Activated naive CD4-positive, alpha-beta T cell treated with anti-CD3 and anti-CD28 coated beads, Interleukin-2, amount 10 ng/mL, durations not matched to agents 7 days and 5 days (primary cell): ENCODE results near the gene PDE8B.

Experiments
- CTCF ChIA-PET: fragments of 350-600 bp; sonication (Branson Sonifier 250); formaldehyde crosslinking; loops from one replicate; lab custom pipeline; 2021; ENCODE audit warnings: antibody characterized with exemption; lab: Charles Lee
- DNase-seq: peaks from one replicate; pipeline ENCODE4 v3.0.0-alpha.2; 2020
- H3K27ac Mint-ChIP-seq: one replicate; pipeline ENCODE4 v1.8.0; 2021; ENCODE audit warnings: mild to moderate bottlenecking, moderate library complexity, mixed read lengths
- H3K27me3 Mint-ChIP-seq: one replicate; pipeline ENCODE4 v1.8.0; 2021; ENCODE audit warnings: mild to moderate bottlenecking, mixed read lengths
- H3K36me3 Mint-ChIP-seq: one replicate; pipeline ENCODE4 v1.8.0; 2021; ENCODE audit warnings: mixed read lengths
- H3K4me1 Mint-ChIP-seq: one replicate; pipeline ENCODE4 v1.8.0; 2021; ENCODE audit warnings: mixed read lengths
- H3K4me3 Mint-ChIP-seq: one replicate; pipeline ENCODE4 v1.8.0; 2021; ENCODE audit warnings: mild to moderate bottlenecking, moderate library complexity, mixed read lengths
- H3K9me3 Mint-ChIP-seq: one replicate; pipeline ENCODE4 v1.8.0; 2021; ENCODE audit warnings: mixed read lengths

PDE8B gene, protein sequence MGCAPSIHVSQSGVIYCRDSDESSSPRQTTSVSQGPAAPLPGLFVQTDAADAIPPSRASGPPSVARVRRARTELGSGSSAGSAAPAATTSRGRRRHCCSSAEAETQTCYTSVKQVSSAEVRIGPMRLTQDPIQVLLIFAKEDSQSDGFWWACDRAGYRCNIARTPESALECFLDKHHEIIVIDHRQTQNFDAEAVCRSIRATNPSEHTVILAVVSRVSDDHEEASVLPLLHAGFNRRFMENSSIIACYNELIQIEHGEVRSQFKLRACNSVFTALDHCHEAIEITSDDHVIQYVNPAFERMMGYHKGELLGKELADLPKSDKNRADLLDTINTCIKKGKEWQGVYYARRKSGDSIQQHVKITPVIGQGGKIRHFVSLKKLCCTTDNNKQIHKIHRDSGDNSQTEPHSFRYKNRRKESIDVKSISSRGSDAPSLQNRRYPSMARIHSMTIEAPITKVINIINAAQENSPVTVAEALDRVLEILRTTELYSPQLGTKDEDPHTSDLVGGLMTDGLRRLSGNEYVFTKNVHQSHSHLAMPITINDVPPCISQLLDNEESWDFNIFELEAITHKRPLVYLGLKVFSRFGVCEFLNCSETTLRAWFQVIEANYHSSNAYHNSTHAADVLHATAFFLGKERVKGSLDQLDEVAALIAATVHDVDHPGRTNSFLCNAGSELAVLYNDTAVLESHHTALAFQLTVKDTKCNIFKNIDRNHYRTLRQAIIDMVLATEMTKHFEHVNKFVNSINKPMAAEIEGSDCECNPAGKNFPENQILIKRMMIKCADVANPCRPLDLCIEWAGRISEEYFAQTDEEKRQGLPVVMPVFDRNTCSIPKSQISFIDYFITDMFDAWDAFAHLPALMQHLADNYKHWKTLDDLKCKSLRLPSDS

DNA sequence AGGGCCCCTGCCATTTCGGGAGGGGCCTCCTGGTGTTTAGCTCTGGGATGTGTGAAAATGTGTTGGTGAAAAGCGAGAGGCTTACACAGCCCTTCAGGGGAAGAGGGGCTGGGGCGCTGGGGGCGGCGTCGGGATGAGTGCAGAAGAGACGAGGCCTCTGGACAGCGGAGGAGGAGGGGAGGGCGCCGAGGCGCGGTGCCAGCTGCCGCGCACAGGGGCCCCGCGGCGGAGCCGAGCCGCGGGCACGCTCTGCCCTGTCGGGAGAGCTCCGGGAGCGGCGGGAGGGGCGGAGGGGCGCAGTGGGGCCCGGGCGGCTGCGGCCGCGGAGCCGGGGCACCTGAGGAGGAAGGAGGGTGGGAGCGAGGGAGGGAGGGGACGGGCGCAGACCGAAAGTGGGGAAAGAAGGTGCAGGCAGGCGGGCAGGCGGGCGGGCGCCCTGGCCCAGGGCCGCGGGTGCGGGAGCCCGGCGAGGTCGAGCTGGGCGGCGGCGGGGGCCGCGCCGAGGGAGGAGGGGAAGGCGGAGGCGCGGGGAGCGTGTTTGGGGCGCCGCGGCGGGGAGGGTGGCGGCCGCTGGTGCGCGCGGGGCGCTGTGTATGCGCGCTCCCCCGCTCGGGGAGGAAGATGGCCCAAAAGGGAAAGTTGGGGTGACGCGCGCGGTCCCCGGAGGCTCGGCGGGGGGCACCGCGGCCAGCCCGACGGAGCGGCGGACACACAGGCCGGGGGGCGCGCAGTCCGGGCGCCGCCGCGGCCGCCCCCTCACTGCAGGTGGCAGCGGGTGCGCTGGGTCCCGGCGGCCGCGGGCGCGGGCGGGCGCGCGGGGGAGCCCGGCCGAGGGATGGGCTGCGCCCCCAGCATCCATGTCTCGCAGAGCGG lies at the start of gene PDE8B:
Gene PDE8B (plus strand): TSS at position 590 of the 873 bp plus-strand sequence. CDS start 246 bp downstream, at position 836.
- Mint-ChIP-seq H3K27me3 (peaks cover 73% of the 10 kb centered on the region), H3K9me3 (no peaks in the 10 kb centered on the region), H3K36me3 (no peaks in the 10 kb centered on the region), H3K27ac (peak within 1 kb of the TSS; percentile 31), H3K4me3 (peak within 1 kb of the TSS; percentile 80), H3K4me1 (peaks cover 12% of the 10 kb centered on the region)
- DNase-seq: peak; percentile 52
- CTCF ChIA-PET: no interaction called here

DNA sequence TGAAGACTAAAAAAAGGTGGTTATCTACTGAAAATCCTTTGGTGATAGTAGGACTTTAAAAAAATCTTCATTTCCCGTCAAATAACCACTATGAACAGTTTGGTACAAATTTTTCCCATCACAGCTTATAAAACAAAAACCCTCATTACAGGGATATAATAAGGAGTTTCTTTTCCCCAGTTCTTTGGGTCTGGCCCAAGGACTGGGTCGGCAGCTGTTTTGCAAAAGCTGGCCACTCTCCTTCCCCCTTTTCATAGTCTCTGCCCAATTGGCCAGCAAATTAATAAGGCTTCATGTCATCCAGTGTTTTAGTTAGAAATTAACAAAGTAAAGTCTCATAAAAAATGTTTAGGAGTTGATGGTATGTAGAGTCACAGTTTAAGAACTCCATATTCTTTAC lies 47.0 kb upstream of the PDE8B start:
- no peaks in the 10 kb centered on the region for H3K36me3 Mint-ChIP-seq
- CTCF ChIA-PET: interaction anchor here (1.1 kb wide), 1 partner anchor 11 kb away, joined by 3 read pairs; no protein-coding TSS in a partner anchor
- H3K4me3 Mint-ChIP-seq: no peak overlapping the region
- H3K27ac Mint-ChIP-seq: no peak overlapping the region
- H3K4me1 Mint-ChIP-seq: no peaks in the 10 kb centered on the region
- peaks cover 1% of the 10 kb centered on the region for H3K27me3 Mint-ChIP-seq
- no peak for DNase-seq
- no peaks in the 10 kb centered on the region for H3K9me3 Mint-ChIP-seq

DNA sequence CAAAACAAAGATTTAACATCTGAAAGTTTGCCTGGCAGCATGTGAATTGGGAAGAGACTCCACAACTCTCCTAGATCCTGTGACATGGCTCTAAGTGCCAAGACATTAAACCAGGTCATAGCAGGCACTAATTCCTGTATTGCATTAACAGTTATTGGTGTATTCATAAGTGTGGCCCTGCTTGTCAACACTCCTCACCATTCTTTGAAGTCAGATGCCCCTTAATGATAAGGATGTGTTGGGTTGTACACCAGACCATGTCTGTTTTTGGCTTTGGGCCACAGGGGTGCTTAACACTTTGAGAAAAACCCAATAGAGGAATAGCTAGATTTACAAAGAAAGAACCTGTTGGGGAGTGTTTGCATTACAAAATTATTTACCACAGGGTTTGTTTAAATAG lies 43.4 kb upstream of the PDE8B start:
- no peak overlapping the region for H3K4me3 Mint-ChIP-seq
- CTCF ChIA-PET: no interaction called here

DNA sequence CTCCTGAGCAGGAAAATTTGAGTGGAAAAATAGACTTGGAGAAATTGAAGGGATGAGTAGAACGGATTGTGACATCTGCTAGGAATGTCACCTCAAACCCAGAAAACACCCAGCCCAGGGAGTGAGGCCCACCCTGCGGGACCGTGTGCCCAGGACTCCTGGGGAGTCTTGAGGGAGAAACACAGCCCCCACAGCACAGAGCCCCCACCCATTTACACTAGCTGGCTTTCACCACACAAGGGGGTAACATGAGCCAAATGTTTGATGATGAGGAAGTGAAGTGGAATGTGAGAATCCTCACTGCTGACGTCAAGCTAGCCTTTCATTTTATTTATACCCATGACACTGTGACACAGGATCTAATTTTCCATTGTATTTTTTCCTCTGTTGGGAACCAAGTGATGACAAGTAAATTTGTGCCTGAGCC lies 42.8 kb upstream of the PDE8B start:
- H3K27ac Mint-ChIP-seq: no peak overlapping the region
- H3K9me3 Mint-ChIP-seq: no peaks in the 10 kb centered on the region
- peaks cover 27% of the 10 kb centered on the region for H3K27me3 Mint-ChIP-seq
- no peaks in the 10 kb centered on the region for H3K4me1 Mint-ChIP-seq
- CTCF ChIA-PET: no interaction called here
- no peak overlapping the region for H3K4me3 Mint-ChIP-seq
- no peak for DNase-seq
- no peaks in the 10 kb centered on the region for H3K36me3 Mint-ChIP-seq

More for the DNA sequence above, 43.4 kb upstream of the PDE8B start:
- no peak for DNase-seq
- H3K27ac Mint-ChIP-seq: no peak overlapping the region
- no peaks in the 10 kb centered on the region for H3K9me3 Mint-ChIP-seq
- H3K36me3 Mint-ChIP-seq: no peaks in the 10 kb centered on the region
- peaks cover 27% of the 10 kb centered on the region for H3K27me3 Mint-ChIP-seq
- no peaks in the 10 kb centered on the region for H3K4me1 Mint-ChIP-seq

DNA sequence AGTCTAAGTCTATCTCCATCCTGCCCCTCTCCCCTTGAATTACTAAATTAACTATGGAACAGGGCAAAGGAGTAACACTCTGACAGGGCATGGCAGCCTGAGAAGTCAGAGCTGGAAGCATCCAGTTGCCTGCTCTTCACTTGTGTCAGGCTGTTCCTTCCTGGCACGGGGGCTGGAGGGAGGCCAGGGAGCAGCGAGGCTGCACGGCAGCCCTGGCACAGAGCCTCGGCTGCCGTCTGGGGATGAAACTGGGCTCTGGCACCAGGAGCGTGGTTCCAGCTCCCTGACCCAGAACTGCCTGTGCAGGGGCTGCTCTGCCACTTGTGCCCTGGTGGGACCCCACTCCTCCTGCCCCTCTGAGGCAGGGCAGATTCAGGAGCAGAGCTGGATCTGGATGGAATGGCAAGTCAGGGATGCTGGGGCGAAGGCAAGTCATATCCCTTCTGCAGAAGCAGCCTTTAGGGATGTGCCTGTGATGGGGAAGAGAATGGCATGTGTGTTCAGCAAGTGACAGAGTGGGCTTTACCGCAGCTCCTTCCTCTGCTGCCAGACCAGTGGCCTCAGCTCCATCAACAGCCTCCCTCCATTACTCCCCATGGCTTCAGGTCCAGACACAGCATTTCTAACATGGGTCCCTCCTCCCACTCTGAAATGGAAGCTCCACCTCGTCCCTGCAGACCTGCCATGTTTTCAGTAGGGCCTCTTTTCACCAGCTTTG lies 42.2 kb upstream of the PDE8B start:
- no peak for DNase-seq
- Mint-ChIP-seq H3K9me3 (no peaks in the 10 kb centered on the region), H3K4me3 (no peak overlapping the region), H3K4me1 (no peaks in the 10 kb centered on the region), H3K27ac (no peak overlapping the region), H3K27me3 (peaks cover 27% of the 10 kb centered on the region), H3K36me3 (no peaks in the 10 kb centered on the region)
- CTCF ChIA-PET: no interaction called here

DNA sequence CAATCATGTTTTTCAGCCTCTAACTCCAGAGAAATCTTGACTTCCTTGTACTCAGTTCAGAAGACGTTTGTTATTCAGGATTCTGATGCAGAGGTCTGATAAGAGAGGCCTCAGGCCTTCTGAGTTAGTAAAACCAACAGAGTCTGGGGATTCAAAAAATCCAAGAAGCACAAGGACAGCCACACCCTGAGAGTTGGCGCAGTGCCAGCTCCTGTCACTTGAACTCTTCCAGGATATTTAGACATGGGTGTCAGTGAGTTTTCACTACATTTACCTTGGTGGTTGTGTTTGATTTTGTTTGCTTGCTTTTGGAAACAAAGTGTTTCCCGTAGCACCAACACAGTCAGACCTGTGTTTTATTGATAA lies 41.6 kb upstream of the PDE8B start:
- CTCF ChIA-PET: no interaction called here
- Mint-ChIP-seq H3K27ac (no peak overlapping the region), H3K36me3 (no peaks in the 10 kb centered on the region), H3K4me3 (no peak overlapping the region), H3K27me3 (peaks cover 27% of the 10 kb centered on the region), H3K9me3 (no peaks in the 10 kb centered on the region), H3K4me1 (no peaks in the 10 kb centered on the region)
- DNase-seq: no peak

DNA sequence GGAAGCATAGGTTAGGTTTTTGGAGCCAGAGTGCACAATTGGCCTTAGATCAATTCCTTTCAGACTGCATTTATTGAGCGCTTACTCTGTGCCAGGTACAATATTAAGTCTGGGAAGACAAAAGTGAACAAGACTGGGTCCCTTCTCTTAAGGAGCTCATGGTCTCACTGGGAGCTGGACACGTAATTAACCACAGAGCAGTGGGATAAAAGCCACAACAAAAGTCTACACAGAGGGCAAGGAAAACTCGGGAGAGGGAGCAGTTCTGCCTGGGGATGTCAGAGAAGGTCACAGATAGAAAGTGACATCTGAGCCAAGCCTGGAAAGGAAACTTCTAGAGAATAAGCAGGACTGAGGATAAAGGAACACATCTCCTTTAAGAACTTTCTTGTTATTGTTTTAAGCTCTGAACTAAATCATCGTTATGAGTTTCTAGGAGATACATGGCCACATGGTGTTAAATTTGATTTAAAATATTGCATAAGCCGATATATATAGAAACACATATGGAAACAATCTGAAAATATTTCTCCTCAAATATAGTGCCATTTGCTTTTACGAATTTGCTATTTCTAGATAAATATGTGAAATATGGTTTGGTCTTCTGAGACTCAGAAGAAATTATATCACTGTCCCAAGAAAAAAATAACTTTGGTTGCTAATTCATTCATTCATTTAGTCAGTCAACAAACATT lies 40.1 kb upstream of the PDE8B start:
- peaks cover 27% of the 10 kb centered on the region for H3K27me3 Mint-ChIP-seq
- CTCF ChIA-PET: interaction anchor here (1.0 kb wide), 1 partner anchor 13 kb away, joined by 3 read pairs; no protein-coding TSS in a partner anchor
- no peak for DNase-seq
- no peaks in the 10 kb centered on the region for H3K36me3 Mint-ChIP-seq
- H3K4me1 Mint-ChIP-seq: no peaks in the 10 kb centered on the region
- no peaks in the 10 kb centered on the region for H3K9me3 Mint-ChIP-seq
- H3K27ac Mint-ChIP-seq: no peak overlapping the region
- no peak overlapping the region for H3K4me3 Mint-ChIP-seq

DNA sequence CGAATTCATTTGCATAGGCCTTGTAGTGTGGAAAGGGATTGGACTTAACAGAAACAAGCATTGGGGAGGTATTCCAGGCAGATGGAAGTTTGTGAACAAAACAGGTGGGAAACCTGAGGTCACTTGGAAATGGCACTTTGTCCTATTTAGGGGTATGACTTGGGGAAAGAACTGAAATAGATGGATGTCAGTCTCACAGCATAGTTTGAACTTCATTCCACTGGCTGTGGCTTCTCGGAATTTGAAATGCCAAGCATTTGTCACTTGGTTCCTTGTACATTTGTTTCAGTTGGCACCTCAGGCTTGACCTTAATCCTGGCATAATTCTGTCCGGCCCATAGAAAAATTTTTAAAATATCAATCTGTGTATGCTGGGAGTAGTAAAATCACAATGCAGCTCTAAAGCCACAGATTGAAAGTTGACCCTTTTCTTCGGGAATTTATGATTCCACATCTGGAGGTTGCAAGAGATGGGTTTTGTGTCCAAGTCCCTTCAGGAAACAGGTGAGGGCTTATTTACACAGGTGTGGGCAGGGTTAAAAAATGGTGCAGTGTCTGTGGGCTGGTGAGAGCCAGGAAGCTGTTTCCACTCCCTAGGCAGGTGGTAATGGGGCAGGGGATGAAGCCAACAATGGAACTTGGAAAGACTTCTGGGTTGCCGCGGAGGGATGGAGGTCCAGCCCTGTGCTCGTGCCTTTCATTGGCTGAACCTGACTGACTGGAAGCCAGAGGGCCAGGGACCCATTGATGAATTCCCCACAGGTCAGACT lies 39.2 kb upstream of the PDE8B start:
- Mint-ChIP-seq H3K4me1 (no peaks in the 10 kb centered on the region), H3K27ac (no peak overlapping the region)
- CTCF ChIA-PET: no interaction called here

DNA sequence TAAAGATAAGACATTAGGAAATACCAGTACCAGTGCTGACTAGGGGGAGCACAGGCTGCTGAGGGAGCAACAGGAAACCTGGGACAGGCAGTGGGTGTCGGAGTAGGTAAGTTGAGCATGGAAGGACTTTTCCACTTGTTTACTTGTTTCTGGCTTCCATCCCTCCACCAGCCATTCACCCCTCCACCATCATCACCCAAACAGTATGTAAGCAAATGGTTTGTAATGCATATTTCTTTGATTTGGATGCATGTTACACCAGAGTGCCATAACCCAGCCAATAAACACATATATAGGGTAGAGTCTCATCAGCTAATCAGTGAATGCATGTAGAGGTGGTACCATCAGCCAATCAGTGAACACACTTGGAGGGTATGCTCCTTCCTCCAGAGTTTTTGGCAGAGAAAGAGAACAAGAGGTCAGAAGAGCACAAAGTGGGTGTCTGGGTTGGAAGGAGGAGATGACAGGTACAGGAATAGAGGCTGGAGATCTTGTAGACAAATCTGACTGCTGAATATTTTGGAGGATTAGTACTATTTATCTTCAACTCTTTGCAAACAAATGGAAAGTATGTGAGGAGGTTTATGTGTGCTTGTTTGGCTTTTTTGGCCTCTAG lies 37.7 kb upstream of the PDE8B start:
- H3K36me3 Mint-ChIP-seq: no peaks in the 10 kb centered on the region
- no peak for DNase-seq
- no peak overlapping the region for H3K4me3 Mint-ChIP-seq
- no peaks in the 10 kb centered on the region for H3K4me1 Mint-ChIP-seq
- H3K9me3 Mint-ChIP-seq: no peaks in the 10 kb centered on the region
- CTCF ChIA-PET: no interaction called here
- H3K27me3 Mint-ChIP-seq: peaks cover 30% of the 10 kb centered on the region
- H3K27ac Mint-ChIP-seq: no peak overlapping the region

More for the DNA sequence above, 39.2 kb upstream of the PDE8B start:
- DNase-seq: no peak
- no peaks in the 10 kb centered on the region for H3K36me3 Mint-ChIP-seq
- no peak overlapping the region for H3K4me3 Mint-ChIP-seq
- no peaks in the 10 kb centered on the region for H3K9me3 Mint-ChIP-seq
- H3K27me3 Mint-ChIP-seq: peaks cover 27% of the 10 kb centered on the region

DNA sequence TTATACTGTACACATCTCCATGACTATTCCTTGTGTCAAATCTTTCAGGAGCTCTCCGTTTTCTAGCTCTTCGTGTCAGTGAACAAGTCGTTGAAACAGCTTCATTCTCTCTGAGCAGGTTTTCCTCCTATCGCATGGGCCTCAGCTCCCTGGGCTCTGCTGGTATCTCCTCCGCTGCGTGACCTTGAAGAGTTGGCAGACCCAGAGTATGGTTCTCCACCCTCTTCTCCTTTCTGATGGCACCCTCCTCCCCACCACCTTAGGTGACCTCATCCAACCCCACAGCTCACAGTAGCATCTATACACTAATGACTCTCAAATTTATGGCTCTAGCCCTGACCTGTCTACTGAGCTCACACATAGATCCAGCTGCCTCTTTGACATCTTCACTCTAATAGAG lies 36.0 kb upstream of the PDE8B start:
- Mint-ChIP-seq H3K9me3 (no peaks in the 10 kb centered on the region), H3K36me3 (no peaks in the 10 kb centered on the region), H3K27me3 (peaks cover 32% of the 10 kb centered on the region), H3K4me3 (no peak overlapping the region), H3K27ac (no peak overlapping the region), H3K4me1 (no peaks in the 10 kb centered on the region)
- no peak for DNase-seq
- CTCF ChIA-PET: interaction anchor here (1.0 kb wide), 1 partner anchor 11 kb away, joined by 3 read pairs; no protein-coding TSS in a partner anchor

DNA sequence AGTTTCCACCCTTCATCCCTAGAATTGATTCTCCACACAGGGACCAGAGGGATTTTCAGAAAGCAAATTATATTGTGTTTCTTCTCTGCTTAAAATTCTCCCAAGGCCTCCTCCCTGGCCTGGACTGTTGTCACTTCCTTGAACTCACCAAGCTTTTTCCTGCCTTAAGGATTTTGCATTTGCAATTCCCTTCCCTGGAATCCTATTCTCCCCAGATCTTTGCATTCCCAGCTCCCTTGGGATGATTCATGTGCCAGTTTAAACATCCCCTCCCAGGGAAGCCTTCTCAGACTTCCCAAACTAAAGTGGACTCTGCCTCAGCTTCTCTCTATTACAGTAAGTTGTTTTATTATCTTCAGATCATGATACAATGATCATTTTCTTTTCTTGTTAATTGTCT lies 35.2 kb upstream of the PDE8B start:
- Mint-ChIP-seq H3K36me3 (no peaks in the 10 kb centered on the region), H3K4me1 (no peaks in the 10 kb centered on the region), H3K27me3 (peaks cover 33% of the 10 kb centered on the region), H3K4me3 (no peak overlapping the region), H3K27ac (no peak overlapping the region), H3K9me3 (no peaks in the 10 kb centered on the region)
- DNase-seq: no peak
- CTCF ChIA-PET: no interaction called here

DNA sequence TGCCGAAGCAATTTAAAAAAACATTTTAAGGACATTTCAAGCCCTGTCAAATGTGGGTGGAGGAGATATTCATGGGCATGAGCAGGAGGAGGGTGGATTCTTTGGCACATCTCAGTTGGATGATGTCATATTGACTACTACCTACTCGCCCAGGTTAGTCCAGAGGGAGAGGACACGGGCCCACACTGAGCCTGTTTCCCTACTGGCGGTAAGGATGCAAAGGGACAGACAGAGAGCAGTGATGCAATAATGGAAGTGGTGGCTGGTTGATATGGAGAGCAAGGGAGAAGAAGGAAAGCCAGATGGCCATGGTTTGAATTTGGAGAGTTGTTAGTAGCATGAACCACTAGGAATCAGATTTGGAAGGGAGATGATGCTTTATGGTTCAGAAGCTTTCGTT lies 34.1 kb upstream of the PDE8B start:
- H3K9me3 Mint-ChIP-seq: no peaks in the 10 kb centered on the region
- no peak overlapping the region for H3K27ac Mint-ChIP-seq
- H3K27me3 Mint-ChIP-seq: peaks cover 41% of the 10 kb centered on the region
- H3K4me3 Mint-ChIP-seq: no peak overlapping the region
- peaks cover 2% of the 10 kb centered on the region for H3K4me1 Mint-ChIP-seq
- CTCF ChIA-PET: no interaction called here
- no peak for DNase-seq
- no peaks in the 10 kb centered on the region for H3K36me3 Mint-ChIP-seq
